Mucosa of gallbladder (tissue), 1 donor: ENCODE results near the gene IGSF9B. TPM values are rescaled to one million over a fixed set of nuclear protein-coding genes. Genes with fewer than 3 reads are reported as not detected.

Experiments
- DNase-seq: peaks from one replicate; pipeline ENCODE4 v3.0.0-alpha.2; 2020; ENCODE audit warnings: low spot score
- total RNA-seq: library from RNA; stranded (reverse); gene quantifications from one replicate; pipeline ENCODE4 v1.2.1, GENCODE V29; 2021
- donor health status: DM: no; HTN: no; CAD: no.

IGSF9B gene
- total RNA-seq, 1 donor from 2014 or later, result 30.3 TPM

GRCh38 chr11:133936592-133936991 is 20.2 kb downstream of the IGSF9B start:
- no peak for DNase-seq

GRCh38 chr11:133936136-133936535 is 20.6 kb downstream of the IGSF9B start:
- no peak for DNase-seq

- no peak for DNase-seq
These were observed 21.2 kb downstream of the IGSF9B start for GRCh38 chr11:133935551-133935910.

- peak; percentile 26 for DNase-seq
These were observed 21.9 kb downstream of the IGSF9B start for GRCh38 chr11:133934599-133935550.

- DNase-seq, result no peak
These were observed 22.7 kb downstream of the IGSF9B start for GRCh38 chr11:133934096-133934495.

GRCh38 chr11:133931449-133932060 is 25.2 kb downstream of the IGSF9B start:
- DNase-seq, result no peak

- DNase-seq, result no peak
These were observed 25.9 kb downstream of the IGSF9B start for GRCh38 chr11:133930767-133931448.

- no peak for DNase-seq
These were observed 26.6 kb downstream of the IGSF9B start for GRCh38 chr11:133930053-133930766.

GRCh38 chr11:133929401-133930052 is 27.2 kb downstream of the IGSF9B start:
- DNase-seq, result no peak

- DNase-seq, result no peak
These were observed 28.1 kb downstream of the IGSF9B start for GRCh38 chr11:133928628-133929059.

GRCh38 chr11:133927690-133928627 is 28.8 kb downstream of the IGSF9B start:
- DNase-seq, result peak; percentile 55

GRCh38 chr11:133926466-133927246 is 30.1 kb downstream of the IGSF9B start:
- DNase-seq, result no peak

GRCh38 chr11:133925756-133926155 is 31.0 kb downstream of the IGSF9B start:
- DNase-seq, result no peak

- no peak for DNase-seq
These were observed 32.1 kb downstream of the IGSF9B start for GRCh38 chr11:133924661-133925060.

- DNase-seq, result no peak
These were observed 34.5 kb downstream of the IGSF9B start for GRCh38 chr11:133922078-133922870.

GRCh38 chr11:133921513-133921912 is 35.3 kb downstream of the IGSF9B start:
- DNase-seq, result no peak

- DNase-seq, result no peak
These were observed 35.7 kb downstream of the IGSF9B start for GRCh38 chr11:133921026-133921425.
